K562 (cell line): ENCODE data around the gene IL20. TPM values are rescaled to one million over a fixed set of nuclear protein-coding genes. Genes with fewer than 3 reads are reported as not detected.

Experiments
- ATAC-seq: fragments of 200-7000 bp; cut with Tn5 transposase; 3 replicates; pipeline ENCODE4 v1.9.1; 2020; ENCODE audit warnings: moderate library complexity
- BruUV-seq: library from RNA; stranded (reverse); fragments of 400-500 nt; replicated peaks from 2 replicates; lab custom pipeline; 2021; lab: Mats Ljungman, UMichigan
- CTCF ChIA-PET: fragments of 300-600 bp; formaldehyde crosslinking; extraction: SDS; loops from one replicate; lab custom pipeline; 2021; ENCODE audit warnings: low intra/inter-chr PET ratio; lab: Yijun Ruan, JAX
- POLR2A ChIA-PET: fragments of 300-600, 350-650 bp; sonication (Branson Sonifier 250); formaldehyde crosslinking; extraction: SDS; loops from one replicate; lab custom pipeline; 2021; ENCODE audit warnings: antibody characterized with exemption, inconsistent platforms; lab: Yijun Ruan, JAX
- DNase-seq, 4 experiments: peaks; one replicate each; pipeline versions ENCODE4 v3.0.0 to v3.0.0-alpha.2; 2011 to 2018; ENCODE audit warnings: low spot score in 3 of 4, mixed read lengths in 3 of 4; ENCODE audit errors: extremely low read depth in 1 of 4
- FAIRE-seq: peaks from 2 replicates; lab custom pipeline; 2011; peaks lifted over from hg19 to GRCh38; lab: Jason Lieb, UNC
- H2AFZ ChIP-seq: 2 replicates; pipeline ENCODE4 v1.6.0; 2011; ENCODE audit warnings: low read depth, low read length, control low read depth, inconsistent platforms
- H3K27ac ChIP-seq: fragments of 200-600 bp; 3 replicates; pipeline ENCODE4 v1.8.0; 2011; ENCODE audit warnings: low read depth, mild to moderate bottlenecking, control low read depth, inconsistent platforms, low read length, moderate library complexity, mixed read lengths; ENCODE audit errors: extremely low read depth
- H3K27me3 ChIP-seq, 2 experiments: fragments of 300-600 bp in 1 of 2; 2 replicates in 1 of 2; 3 replicates in 1 of 2; pipeline versions ENCODE4 v1.6.0 to v1.8.0; 2011; ENCODE audit warnings: inconsistent platforms in 2 of 2, low read length in 2 of 2, mild to moderate bottlenecking in 1 of 2, mixed read lengths in 1 of 2, moderate library complexity in 1 of 2; ENCODE audit not compliant: control insufficient read depth in 2 of 2, insufficient read depth in 2 of 2
- H3K36me3 ChIP-seq: fragments of 300-600 bp; 3 replicates; pipeline ENCODE4 v1.8.0; 2011; ENCODE audit warnings: mild to moderate bottlenecking, low read length, inconsistent platforms; ENCODE audit not compliant: control insufficient read depth, insufficient read depth
- H3K4me1 ChIP-seq, 2 experiments: fragments of 200-600 bp in 1 of 2; replicated peaks in 1 of 2; 2 replicates in 1 of 2; 3 replicates in 1 of 2; pipeline versions ENCODE4 v1.5.1 to v1.8.0; 2011; ENCODE audit warnings: inconsistent platforms in 2 of 2, low read length in 2 of 2, mild to moderate bottlenecking in 1 of 2, mixed read lengths in 1 of 2, moderate library complexity in 1 of 2; ENCODE audit not compliant: control insufficient read depth in 2 of 2, insufficient read depth in 2 of 2
- H3K4me2 ChIP-seq: 2 replicates; pipeline ENCODE4 v1.6.1; 2011; ENCODE audit warnings: low read length, control low read depth, inconsistent platforms, mixed read lengths; ENCODE audit not compliant: insufficient read depth
- H3K4me3 ChIP-seq: fragments of 200-600 bp; sonication (generic), shearing (Covaris generic); 2 replicates; pipeline ENCODE4 v1.5.1; 2016; ENCODE audit warnings: control low read depth, inconsistent platforms
- H3K79me2 ChIP-seq: fragments of 200-600 bp; 3 replicates; pipeline ENCODE4 v1.8.0; 2011; ENCODE audit warnings: low read length, inconsistent platforms; ENCODE audit not compliant: control insufficient read depth, insufficient read depth
- H3K9ac ChIP-seq, 2 experiments: 2 replicates each; pipeline versions ENCODE4 v1.6.0 to v1.6.1; 2011; ENCODE audit warnings: low read depth in 2 of 2, low read length in 2 of 2, control low read depth in 1 of 2, inconsistent platforms in 1 of 2, mild to moderate bottlenecking in 1 of 2, mixed read lengths in 1 of 2; ENCODE audit not compliant: insufficient read depth in 1 of 2
- H3K9me1 ChIP-seq: one replicate; pipeline ENCODE4 v1.6.0; 2011; ENCODE audit warnings: inconsistent platforms, mild to moderate bottlenecking, low read length, moderate library complexity; ENCODE audit not compliant: control insufficient read depth, insufficient read depth
- H3K9me3 ChIP-seq: replicated peaks from 2 replicates; pipeline ENCODE4 v1.5.1; 2011; ENCODE audit warnings: low read depth, low read length, inconsistent platforms; ENCODE audit not compliant: control insufficient read depth, insufficient read depth
- H4K20me1 ChIP-seq: replicated peaks from 2 replicates; pipeline ENCODE4 v1.6.1; 2011; ENCODE audit warnings: low read length, inconsistent platforms, mixed read lengths; ENCODE audit not compliant: control insufficient read depth, insufficient read depth
- BRF1 ChIP-seq: IDR thresholded peaks from 3 replicates; pipeline ENCODE4 v1.6.1; 2011; ENCODE audit warnings: borderline replicate concordance, mild to moderate bottlenecking; ENCODE audit not compliant: insufficient read length; ENCODE audit errors: extremely low read depth
- CTCFL ChIP-seq: IDR thresholded peaks from 2 replicates; pipeline ENCODE4 v1.6.1; 2011; ENCODE audit warnings: borderline replicate concordance, low read depth, mild to moderate bottlenecking, moderate library complexity, low read length; ENCODE audit not compliant: insufficient read depth, poor library complexity, severe bottlenecking
- E4F1 ChIP-seq: fragments of 250-450 bp; sonication (Bioruptor Pico); IDR thresholded peaks from 2 replicates; pipeline ENCODE4 v1.5.0; 2021; ENCODE audit warnings: mild to moderate bottlenecking, borderline replicate concordance
- ERF ChIP-seq: fragments of 450-650 bp; formaldehyde crosslinking; IDR thresholded peaks from 2 replicates; pipeline ENCODE4 v1.4.0; 2020; ENCODE audit warnings: mild to moderate bottlenecking, mixed read lengths
- ESRRB ChIP-seq: fragments of 250-450 bp; sonication (Bioruptor Pico); IDR thresholded peaks from 2 replicates; pipeline ENCODE4 v1.5.0; 2020; ENCODE audit warnings: mild to moderate bottlenecking, moderate library complexity, borderline replicate concordance
- MEF2A ChIP-seq: IDR thresholded peaks from 2 replicates; pipeline ENCODE4 v1.6.1; 2011; ENCODE audit warnings: low read depth, mild to moderate bottlenecking, low read length, moderate library complexity; ENCODE audit not compliant: control insufficient read depth
- PPARD ChIP-seq: fragments of 250-450 bp; sonication (Bioruptor Pico); IDR thresholded peaks from 2 replicates; pipeline ENCODE4 v1.8.0; 2022; ENCODE audit warnings: inconsistent platforms, mild to moderate bottlenecking, moderate library complexity
- TEAD4 ChIP-seq, 2 experiments: sonication (generic) in 1 of 2; formaldehyde crosslinking in 1 of 2; IDR thresholded peaks; 2 replicates each; pipeline versions ENCODE4 v1.6.1 to v1.8.0; 2012 to 2022; ENCODE audit warnings: borderline replicate concordance in 1 of 2, inconsistent platforms in 1 of 2, low read length in 1 of 2, mild to moderate bottlenecking in 1 of 2, missing genetic modification reagents in 1 of 2
- ZFP91 ChIP-seq: sonication (generic); formaldehyde crosslinking; IDR thresholded peaks from 2 replicates; pipeline ENCODE4 v1.8.0; 2022; ENCODE audit warnings: mild to moderate bottlenecking, missing genetic modification reagents
- ZNF740 ChIP-seq, 3 experiments: fragments of 200-800 bp in 1 of 3; sonication (Bioruptor generic) in 1 of 3; sonication (generic) in 1 of 3; formaldehyde crosslinking in 1 of 3; IDR thresholded peaks; 2 replicates each; pipeline versions ENCODE4 v1.6.1 to v1.8.0; 2016 to 2022; ENCODE audit warnings: mild to moderate bottlenecking in 2 of 3, missing compliant biosample characterization in 2 of 3, missing genetic modification characterization in 2 of 3, missing genetic modification reagents in 1 of 3
- ZNF830 ChIP-seq: fragments of 250-450 bp; sonication (Bioruptor Pico); IDR thresholded peaks from 2 replicates; pipeline ENCODE4 v1.5.0; 2021; ENCODE audit warnings: mild to moderate bottlenecking
- WGBS: fragments of 100-300 bp; shearing (Covaris generic); methylation state at CpG from one replicate; pipeline ENCODE4 v1.1.6; 2016; ENCODE audit warnings: low coverage, mixed read lengths; ENCODE audit not compliant: insufficient coverage; ENCODE audit errors: missing lambda C conversion rate; 5-methylcytosine and 5-hydroxymethylcytosine counted together
- in situ Hi-C: fragments of 300-500 bp; cut with MboI; formaldehyde crosslinking; loops from 4 replicates; pipeline ENCODE4 v1.15.0; 2018; ENCODE audit warnings: inconsistent platforms, mixed read lengths
- intact Hi-C: fragments of 100-400 bp; cut with micrococcal nuclease; formaldehyde crosslinking; loops from 2 replicates; pipeline ENCODE4 v1.14.2; 2022
- polyA plus RNA-seq, 8 experiments: library from polyadenylated mRNA; depleted of rRNA in 4 of 8; stranded (reverse) in 5 of 8; unstranded in 3 of 8; fragments of >200 nt; fragmentation: Nextera tagmentation in 2 of 8; fragmentation: Illumina TruSeq in 1 of 8; extraction: Ambion mirVana in 2 of 8; extraction: Trizol in 1 of 8; gene quantifications; 2 replicates each; pipeline versions ENCODE4 v1.2.1 to v1.2.3, GENCODE V29; 2011 to 2014; ENCODE audit warnings: inconsistent platforms in 1 of 8, missing spikeins in 1 of 8
- total RNA-seq, 7 experiments: library from RNA; depleted of rRNA in 6 of 7; stranded (reverse); fragments of >200 nt in 6 of 7; fragmentation: Illumina TruSeq in 2 of 7; extraction: Trizol in 2 of 7; gene quantifications; 2 replicates each; pipeline versions ENCODE4 v1.2.1 to v1.2.3, GENCODE V29; 2011 to 2021; ENCODE audit warnings: low replicate concordance in 1 of 7

IL20 gene
- total and polyA plus RNA-seq, 9 of the 15 experiments (the other 6 are each of a cell fraction or from before 2014, with no cell fraction given): not detected

- no peak for ATAC-seq
- Histone ChIP-seq H3K27me3 (peaks cover 62 to 69% of the 10 kb centered on the region in 2 experiments), H3K9me1 (no peaks in the 10 kb centered on the region), H3K9ac (no peak overlapping the region), H3K27ac (no peak overlapping the region), H3K4me2 (no peak overlapping the region), H3K4me1 (no peaks in the 10 kb centered on the region; a peak in 1 of 5 replicates), H4K20me1 (no peaks in the 10 kb centered on the region; the same call in 1 of the 2 replicates), H3K9me3 (no peaks in the 10 kb centered on the region), H3K4me3 (no peak overlapping the region), H3K36me3 (no peaks in the 10 kb centered on the region), H3K79me2 (no peaks in the 10 kb centered on the region), H2AFZ (no peak overlapping the region)
- ChIA-PET CTCF (no interaction called here), POLR2A (interaction anchor here (0.6 to 1.2 kb wide), 5 partner anchors 9 to 342 kb away, joined by 3 to 5 read pairs (median 3); no protein-coding TSS in a partner anchor)
- FAIRE-seq: no peak
- WGBS: 0% methylated on average over 3 of the region's 3 CpGs
- no TSS peak for BruUV-seq
- no peak for DNase-seq
- TF ChIP-seq E4F1 (CRISPR knock-in tag) (no peak), TEAD4 (IDR thresholded peaks at IDR 0.05; ENCODE audit: low read length) (no peak), TEAD4 (CRISPR knock-in tag; IDR thresholded peaks at IDR 0.05; ENCODE audit: borderline replicate concordance) (no peak), CTCFL (no peak), ESRRB (CRISPR knock-in tag) (no peak), ZFP91 (CRISPR knock-in tag) (no peak), MEF2A (no peak), PPARD (no peak), ZNF830 (no peak), ERF (CRISPR knock-in tag) (no peak), ZNF740 (CRISPR knock-in tag; IDR thresholded peaks at IDR 0.05) (no peak), ZNF740 (tag; IDR thresholded peaks at IDR 0.05) (no peak), BRF1 (no peak)
- intact Hi-C loops (no loop called here), in situ Hi-C loops (no loop called here)
These were observed 30.2 kb upstream of the IL20 start for GRCh38 chr1:206835186-206835585.
